HG03442 (cell line): ENCODE results near the gene PLTP.
"Not testable (repeated sequence)": the region's sequence is repeated elsewhere in the genome, so short reads cannot be mapped to it uniquely, and the experiment has no call there.

ENCODE experiments used
- ATAC-seq: cut with Tn5 transposase; IDR thresholded peaks from one replicate; pipeline ENCODE4 v1.9.1; 2021; ENCODE audit warnings: mild to moderate bottlenecking, moderate library complexity; ENCODE audit not compliant: unreplicated experiment

The PLTP gene

DNA sequence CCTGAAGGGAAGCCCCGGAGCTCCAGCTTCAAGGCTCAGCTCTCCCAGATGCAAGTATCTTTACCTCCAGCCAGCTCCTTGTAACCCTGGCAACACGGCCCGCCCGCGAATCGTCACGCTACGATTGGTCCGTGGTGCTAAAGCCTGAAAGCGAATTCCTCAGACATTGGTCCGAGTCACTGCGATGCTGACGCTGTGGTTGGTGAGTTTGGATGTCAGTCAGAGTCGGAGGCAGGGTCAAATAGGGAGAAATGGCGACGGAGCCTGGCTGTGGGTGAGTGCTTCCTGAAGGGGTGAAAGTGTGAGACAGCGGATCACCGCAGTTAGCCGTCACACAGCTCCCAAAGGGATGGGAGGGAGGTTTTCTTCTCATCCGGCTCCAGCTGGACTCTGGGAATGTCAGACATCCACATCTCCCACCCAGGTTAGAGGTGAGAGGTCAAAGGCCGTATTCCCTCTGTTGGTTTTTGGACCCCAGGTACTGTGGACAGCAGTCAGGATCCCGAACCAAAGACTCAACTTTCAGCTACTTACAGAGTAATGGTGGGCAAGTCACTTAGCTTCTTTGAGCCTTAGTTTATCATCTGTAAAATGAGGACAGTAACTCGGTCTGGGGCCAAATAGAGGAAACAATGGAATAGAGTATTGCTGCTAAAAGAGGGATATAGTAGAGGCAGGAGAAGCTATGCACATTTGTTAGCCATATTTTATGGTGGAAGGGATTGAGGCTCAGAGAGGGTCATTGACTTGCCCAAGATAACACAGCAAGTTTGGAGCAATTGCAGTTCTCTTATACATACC is 30.8 kb downstream of the PLTP start, which contains the start of gene ZSWIM1:
ZSWIM1 (plus strand) TSS at position 240 of the 801 bp plus-strand sequence. CDS start 1,366 bp downstream, outside the sequence.
- peak; percentile 93 for ATAC-seq

DNA sequence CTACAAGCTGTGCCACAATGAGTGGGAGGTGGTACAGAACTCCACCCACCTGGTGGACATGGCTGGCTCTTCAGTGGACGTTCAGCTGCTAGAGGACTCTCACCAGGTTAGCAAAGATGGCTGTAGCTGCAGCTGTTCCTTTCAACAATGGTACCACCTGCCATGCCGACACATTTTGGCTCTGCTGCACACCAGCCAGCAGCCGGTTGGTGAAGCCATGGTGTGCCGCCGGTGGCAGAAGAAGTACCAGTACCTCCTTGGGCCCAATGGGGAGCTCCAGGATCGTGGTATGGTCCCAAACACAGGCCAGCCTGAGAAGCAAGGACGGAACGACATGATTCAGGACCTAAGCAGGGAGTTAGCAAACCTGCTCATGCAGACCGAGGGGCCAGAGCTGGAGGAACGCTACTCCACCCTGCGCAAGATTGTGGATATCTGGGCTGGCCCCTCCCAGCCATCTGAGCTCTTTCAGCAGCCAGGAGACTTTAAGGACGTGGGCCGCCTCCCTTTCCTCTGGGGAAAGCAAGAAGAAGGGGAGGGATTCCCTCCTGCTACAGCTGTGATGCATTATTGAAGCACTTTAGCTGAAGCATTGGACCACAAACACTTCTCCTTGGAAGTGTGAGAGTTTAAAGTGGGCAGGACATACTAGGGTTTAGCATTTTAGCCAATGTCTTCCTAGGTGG is 33.7 kb downstream of the PLTP start:
- no peak for ATAC-seq

DNA sequence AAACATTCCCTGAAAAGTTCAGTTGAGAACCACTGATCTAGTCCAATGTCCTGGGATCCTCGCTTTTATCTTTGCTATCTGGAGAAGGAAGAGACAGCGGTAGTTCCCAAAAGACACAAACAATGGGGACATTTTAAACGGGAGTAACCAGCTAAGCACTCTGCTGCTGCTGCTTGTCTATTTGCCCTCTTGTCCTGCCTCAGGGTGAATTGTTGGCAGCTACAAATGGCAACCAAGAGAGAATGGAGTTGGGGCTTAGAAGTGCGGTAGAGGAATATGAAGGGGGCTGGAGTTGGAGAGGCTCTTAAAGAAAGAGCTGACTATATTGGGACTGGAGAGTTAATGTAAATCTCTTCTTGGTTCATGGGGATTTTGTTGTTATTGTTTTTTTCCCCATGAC is 37.4 kb downstream of the PLTP start:
- no peak for ATAC-seq

DNA sequence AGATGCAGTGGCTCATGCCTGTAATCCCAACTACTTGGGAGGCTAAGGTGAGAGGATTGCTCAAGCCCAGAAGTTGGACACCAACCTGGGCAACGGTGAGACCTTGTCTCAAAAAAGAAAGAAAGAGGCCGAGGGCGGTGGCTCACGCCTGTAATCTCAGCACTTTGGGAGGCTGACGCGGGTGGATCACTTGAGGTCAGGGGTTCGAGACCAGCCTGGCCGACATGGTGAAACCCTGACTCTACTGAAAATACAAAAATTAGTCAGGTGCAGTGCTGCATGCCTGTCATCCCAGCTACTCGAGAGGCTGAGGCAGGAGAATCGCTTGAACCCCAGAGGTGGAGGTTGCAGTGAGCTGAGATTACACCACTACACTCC is 37.9 kb downstream of the PLTP start:
- not testable (repeated sequence) for ATAC-seq

DNA sequence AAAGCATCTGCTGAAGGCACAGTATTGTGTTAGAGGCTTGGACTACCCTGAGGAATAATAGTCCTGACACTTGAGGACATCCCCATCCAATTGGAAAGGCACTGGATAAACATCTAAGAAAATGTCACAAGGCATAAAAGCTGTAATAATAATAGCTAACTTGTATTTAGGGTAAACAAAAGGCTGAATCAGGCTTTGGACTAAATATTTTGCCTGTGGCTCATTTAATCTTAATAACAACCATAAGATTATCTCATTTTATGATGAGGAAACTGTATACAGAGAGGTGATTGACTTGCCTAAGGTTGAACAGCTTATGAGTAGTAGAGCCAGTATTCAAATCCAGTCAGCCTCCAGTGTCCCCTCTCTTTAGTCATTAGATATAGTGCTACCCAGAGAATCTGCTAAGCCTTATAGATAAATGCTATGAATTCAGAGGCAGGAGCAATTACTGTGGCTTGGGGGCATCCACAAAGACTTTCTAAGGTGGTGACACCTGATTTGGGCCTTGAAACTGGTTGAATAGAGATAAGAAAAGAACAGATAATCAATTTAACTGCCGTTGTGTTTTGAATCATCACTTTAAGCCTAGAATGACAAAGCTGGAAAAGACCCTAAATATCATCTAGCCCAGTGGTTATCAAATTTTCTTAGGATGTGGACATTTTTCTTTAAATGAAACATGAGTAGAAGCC is 38.4 kb downstream of the PLTP start:
- ATAC-seq: no peak

DNA sequence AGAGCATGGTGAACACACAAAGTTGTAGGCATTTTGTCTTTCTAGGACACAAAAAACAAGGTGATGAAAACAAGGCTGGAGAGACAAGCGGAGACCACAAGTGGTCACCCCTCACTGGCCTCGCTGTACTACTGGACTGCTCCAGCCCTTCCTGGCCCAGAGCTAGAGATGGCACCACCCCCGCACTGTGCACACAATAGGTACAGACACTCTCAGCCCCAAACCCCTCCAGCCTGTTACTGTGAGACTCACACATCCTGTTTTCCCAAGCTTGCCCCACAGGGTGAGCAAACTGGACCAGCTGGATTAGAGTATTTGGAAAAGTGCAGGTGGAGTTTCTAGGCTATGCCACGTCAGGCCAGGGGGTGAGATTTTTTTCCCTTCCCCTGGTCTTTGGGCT is 39.3 kb downstream of the PLTP start:
- ATAC-seq: no peak

DNA sequence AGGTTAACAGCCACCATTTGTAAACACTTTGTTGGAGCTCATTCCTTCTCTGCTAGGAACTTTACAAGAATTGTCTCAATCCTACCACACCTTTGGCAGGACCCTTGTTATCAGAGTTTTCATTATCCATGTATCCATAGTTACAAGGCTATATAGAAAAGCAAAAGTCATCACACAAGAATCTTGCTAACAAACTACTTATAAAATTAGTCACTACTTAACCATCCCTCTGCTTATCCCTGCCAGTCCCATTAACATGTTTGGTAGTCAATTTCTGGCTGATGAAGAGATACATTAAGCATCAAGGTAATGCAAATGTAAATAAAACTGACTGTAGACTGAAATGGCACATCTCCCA is 44.2 kb downstream of the PLTP start:
- no peak for ATAC-seq

DNA sequence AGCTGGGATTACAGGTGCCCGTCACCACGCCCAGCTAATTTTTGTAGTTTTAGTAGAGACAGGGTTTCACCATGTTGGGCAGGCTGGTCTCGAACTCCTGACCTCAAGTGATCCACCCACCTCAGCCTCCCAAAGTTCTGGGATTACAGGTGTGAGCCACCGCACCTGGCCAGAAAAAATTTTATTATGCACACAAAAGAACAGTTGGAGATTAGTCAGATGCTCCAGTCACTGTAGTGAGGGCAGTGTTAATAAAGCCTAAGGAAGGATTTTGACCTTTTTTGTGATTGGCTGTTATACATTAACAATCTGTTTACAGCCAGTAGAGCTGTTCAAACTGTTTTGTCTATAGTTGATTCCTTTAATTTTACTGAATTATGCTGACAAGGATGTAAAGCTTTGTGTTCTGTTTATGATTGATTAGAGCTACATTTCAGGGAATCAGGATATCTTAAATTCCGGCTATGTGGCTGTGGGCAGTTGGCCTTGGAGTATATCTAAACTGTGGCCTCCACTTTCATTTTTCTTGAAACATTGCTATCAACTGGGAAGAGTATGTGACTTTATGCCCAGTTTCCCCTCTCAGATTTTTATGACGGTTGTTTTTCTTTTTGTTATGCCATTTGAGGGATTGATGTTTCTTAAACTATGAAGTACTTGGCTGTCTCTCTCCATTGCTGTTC is 44.7 kb downstream of the PLTP start:
- ATAC-seq: no peak

DNA sequence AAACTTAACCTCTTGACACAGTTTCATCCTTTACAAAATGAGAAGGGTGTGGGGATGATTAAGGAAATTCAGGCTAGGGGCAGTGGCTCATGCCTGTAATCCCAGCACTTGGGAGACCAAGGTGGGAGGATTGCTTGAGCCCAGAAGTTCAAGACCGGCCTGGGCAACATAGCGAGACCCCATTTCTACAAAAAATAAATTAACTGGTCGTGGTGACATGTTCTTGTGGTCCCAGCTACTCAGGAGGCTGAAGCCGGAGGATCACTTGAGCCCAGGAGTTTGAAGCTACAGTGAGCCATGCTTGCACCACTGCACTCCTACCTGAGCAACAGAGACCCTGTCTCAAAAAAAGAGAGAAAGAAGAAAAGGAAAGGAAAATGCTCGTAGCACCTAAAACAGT is 45.5 kb downstream of the PLTP start:
- no peak for ATAC-seq

DNA sequence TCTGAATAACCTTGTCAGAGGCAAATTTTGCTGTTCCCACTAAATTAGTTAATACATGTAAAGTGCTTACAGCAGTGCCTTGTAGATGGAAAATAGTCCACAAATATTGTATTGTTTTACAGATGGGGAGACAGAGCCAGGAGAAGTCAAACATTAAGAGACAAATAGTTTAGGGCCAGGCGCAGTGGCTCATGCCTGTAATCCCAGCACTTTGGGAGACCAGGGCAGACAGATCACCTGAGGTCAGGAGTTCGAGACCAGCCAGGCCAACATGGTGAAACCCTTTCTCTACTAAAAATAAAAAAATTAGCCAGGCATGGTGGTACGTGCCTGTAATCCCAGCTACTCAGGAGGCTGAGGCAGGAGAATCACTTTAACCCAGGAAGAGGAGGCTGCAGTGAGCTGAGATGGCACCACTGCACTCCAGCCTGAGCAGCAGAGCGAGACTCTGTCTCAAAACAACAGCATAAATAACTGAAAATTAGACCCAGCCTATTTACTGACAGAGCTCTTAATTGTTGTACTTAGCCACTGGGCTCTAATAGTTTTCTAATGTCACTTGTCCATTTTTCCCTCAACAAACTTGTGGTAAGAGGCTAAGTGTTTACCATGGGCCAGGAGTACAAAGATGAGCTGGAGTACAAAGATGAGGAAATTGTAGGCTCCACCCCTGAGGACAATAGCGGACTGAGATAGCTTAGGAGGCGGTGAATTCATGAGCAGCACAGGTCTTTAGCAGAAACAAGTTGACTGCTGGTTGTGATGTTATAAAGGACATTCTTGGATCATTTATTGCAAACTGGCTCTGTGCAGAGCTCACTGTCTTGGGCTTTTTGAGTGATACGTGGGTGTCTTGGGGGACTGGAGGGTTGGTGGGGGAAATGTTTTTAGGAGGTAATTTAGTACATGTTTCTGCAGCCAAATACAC is 48.1 kb downstream of the PLTP start:
- ATAC-seq: no peak

DNA sequence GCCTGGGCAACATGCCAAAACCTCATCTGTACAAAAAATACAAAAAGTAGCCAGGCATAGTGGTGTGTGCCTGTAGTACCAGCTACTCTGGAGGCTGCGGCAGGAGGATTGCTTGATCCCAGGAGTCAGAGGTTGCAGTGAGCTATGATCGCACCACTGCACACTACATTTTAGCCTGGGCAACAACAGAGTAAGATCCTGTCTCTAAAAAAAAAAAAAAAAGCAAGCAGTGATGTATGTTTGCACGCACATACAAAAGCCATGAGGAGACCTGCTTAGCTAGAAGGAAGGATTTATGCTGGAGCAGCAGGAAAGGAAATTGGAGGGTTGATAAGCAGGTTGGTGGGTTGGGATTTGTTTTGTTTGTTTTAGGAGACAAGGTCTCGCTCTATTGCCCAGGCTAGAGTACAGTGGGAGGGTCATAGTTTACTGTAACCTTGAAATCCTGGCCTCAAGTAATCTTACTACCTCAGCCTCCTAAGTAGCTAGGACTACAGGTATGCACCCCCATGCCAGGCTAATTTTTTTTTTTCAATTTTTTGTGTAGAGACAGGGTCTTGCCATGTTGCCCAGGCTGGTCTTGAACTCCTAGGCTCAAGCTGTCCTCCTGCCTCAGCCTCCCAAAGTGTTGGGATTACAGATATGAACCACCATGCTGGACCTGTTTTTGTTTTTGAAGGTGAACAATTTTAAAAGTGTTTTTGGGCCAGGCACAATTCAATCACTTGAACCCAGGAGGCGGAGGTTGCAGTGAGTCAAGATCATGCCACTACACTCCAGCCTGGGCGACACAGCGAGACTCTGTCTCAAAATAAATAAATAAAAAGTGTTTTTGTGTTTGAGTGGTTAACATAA is 50.5 kb downstream of the PLTP start:
- ATAC-seq: no peak

DNA sequence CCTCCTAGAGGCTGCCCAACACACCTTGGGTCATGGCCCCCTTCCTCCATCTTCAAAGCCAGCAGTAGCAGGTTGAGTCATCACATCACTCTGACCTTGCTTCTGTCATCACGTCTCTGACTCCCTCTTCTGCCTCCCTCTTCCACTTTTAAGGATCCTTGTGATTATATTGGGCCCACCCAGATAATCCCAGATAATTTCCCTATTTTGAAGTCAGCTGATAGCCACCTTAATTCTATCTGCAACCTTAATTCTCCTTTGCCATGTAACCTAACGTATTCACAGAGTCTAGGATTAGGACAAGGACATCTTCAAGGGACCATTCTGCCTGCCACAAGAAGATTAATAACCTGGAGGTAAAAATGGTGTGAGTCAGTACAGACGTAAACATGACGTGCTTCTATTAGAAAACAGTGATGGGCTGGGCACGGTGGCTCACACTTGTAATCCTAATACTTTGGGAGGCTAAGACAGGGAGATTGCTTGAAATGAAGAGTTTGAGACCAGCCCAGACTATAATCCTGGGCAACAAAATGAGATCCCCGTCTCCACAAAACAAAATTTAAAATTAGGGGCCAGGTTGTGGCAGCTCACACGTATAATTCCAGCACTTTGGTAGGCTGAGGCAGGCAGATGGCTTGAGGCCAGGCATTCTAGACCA is 51.3 kb downstream of the PLTP start:
- ATAC-seq: no peak

DNA sequence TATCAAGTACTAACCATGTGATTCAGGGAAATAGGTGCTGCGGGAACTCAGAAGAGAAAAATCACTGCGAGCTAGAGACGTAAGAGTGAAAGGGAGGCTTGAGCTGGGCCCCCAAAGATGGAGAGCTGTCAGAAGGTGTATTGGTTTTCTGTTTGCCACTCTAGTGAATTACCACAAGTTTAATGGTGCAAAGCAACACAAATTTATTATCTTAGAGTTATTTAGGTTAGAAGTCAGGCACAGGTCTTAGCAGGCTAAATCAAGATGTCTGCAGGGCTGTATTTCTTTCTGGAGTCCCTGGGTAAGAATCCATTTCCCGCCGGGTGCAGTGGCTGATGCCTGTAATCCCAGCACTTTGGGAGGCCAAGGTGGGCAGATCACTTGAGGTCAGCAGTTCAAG is 52.0 kb downstream of the PLTP start:
- ATAC-seq: no peak

DNA sequence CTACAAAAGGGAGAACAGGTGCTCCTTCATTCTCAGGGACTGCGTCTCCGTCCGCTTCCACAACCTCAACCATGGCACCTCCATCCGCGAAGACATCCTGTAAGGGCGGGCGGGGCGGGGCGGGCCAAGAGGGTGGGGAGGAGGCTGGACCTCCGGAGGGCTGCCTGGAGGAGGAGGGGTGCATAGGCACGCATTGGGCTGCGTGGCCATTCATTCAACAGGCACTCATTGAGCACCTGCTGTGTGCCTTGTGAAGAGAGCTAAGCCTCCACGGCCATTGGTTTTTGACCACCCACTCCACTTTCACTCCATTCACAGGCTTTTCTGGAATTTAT is 54.1 kb downstream of the PLTP start:
- ATAC-seq: no peak

DNA sequence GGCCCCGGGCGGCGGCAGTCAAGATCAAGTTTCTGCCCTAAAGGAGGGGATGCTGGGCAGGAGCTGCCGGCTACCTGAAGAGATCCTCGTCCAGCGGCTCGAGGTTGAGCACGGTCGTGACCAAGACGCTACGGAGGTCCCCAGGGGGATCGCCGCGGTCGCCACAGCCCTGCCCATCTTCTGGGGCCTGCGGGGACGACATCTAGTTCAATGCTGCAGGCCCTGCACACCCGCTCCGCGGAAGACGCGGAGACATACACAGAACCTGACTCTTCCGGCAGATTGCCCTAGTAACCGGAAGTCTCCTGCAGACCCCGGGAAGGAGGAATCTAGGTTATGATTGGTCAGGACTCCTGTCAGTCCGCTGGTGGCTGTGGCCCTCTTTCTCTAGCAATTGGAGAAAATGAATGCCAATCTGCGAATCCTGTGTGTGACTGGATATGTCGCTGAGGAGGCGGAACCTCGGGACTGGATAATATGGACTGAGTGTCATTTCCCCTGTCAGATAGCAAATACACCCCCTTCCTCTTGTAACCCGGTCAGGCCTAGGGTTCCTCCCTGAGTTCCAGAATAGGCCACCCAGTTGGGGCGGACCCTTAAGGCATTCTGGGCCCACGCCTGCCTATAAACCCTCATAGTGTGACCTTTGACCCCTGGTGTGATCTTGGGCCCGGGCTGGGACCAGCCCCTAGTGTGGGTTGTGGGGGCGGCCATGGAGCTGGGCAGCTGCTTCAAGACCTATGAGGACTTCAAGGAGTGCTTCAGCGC is 54.7 kb downstream of the PLTP start, which contains the start of the genes ACOT8 and ZSWIM3:
ACOT8 (minus strand) TSS at position 279 of the 768 bp plus-strand sequence; CDS start at position 202, 77 bp downstream.
ZSWIM3 (plus strand) TSS at position 501 of the 768 bp plus-strand sequence; CDS start at position 713, 212 bp downstream.
- ATAC-seq: peak; percentile 96

DNA sequence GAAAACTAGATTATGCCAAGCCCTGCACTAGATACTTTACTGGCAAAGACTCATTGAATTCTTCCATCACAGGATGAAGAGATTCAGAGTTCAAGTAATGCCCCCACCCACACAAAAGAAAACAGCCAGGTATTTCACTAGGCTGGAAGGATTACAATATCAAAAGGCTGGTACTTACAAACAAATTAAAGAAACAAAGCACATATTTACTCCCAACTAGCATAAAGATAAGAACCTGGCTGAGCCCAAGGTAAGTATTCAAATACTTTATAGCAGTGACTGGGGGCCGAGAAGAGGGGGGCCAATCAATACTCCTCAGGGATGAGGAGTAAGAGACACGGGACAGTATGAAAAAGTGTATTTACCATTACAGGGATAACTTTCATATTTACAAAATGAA is 58.5 kb downstream of the PLTP start:
- ATAC-seq: no peak

DNA sequence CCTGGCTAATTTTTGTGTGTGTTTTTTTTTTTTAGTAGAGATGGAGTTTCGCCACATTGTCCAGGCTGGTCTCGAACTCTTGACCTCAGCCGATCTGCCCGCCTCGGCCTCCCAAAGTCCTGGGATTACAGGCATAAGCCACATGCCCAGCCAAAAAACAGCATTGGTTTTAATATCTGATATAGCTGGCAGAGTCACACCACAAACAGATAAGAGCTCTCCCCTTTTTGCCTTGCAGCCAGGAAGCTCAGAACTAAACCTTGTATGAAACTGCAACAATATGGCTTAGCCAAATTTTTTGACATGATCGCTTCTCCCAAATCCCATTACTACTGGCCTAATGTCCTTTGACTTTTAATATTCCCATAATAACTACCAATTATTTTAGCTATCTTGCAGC is 59.6 kb downstream of the PLTP start:
- no peak for ATAC-seq

DNA sequence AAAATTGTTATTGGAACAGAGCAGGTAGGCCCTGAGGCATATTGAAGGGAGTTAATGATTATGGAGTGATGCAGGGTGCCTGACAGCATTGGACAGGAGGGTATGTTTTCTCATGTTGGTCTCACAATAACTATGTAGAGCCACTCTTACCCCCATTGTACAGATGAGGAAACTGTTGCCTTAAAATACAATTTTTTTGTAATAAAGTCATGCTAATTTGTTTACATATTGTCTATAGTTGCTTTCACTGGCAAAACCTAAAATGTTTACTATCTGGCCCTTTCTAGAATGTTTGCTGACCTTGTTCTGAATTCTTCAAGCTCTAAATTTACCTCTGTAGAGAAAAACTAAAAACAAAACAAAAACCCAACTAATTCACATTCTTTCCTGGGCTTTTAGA is 60.5 kb downstream of the PLTP start:
- no peak for ATAC-seq
